SHP77 (cell line): Measurements from ENCODE around the gene C17orf114.

ENCODE experiments used
- DNase-seq, 2 experiments: peaks; one replicate each; lab custom pipeline; 2025; lab: John Stamatoyannopoulos, UW

C17orf114 gene

GRCh38 chr17:4788159-4788806 is 13.8 kb downstream of the C17orf114 start:
- DNase-seq, result no peak

- DNase-seq, result no peak
These were observed 15.6 kb downstream of the C17orf114 start for GRCh38 chr17:4786516-4786915.

GRCh38 chr17:4786106-4786511 is 16.0 kb downstream of the C17orf114 start, which contains the start of gene VMO1:
VMO1 (minus strand) TSS chr17:4786364; CDS start chr17:4786352, 12 bp downstream.
- no peak for DNase-seq

GRCh38 chr17:4785311-4786105 is 16.6 kb downstream of the C17orf114 start:
- no peak for DNase-seq

- DNase-seq, result no peak
These were observed 19.5 kb downstream of the C17orf114 start for GRCh38 chr17:4782652-4783051.

- no peak for DNase-seq
These were observed 21.7 kb downstream of the C17orf114 start for GRCh38 chr17:4780325-4780955.

- DNase-seq, result no peak
These were observed 24.0 kb downstream of the C17orf114 start for GRCh38 chr17:4777969-4778760.

- peak; percentile 36 to 72 for DNase-seq
These were observed 29.9 kb downstream of the C17orf114 start for GRCh38 chr17:4772235-4772613.

- peak in 1 of 2 experiments; percentile 48 for DNase-seq
These were observed 30.5 kb downstream of the C17orf114 start, which contains the start of gene TM4SF5 for GRCh38 chr17:4771519-4772234. TM4SF5 (plus strand) TSS chr17:4771886; CDS start chr17:4771923, 37 bp downstream.

GRCh38 chr17:4769628-4770027 is 32.5 kb downstream of the C17orf114 start:
- DNase-seq, result no peak

- no peak for DNase-seq
These were observed 33.8 kb downstream of the C17orf114 start for GRCh38 chr17:4768298-4768697.

- no peak for DNase-seq
These were observed 35.4 kb downstream of the C17orf114 start for GRCh38 chr17:4766723-4767122.

- no peak for DNase-seq
These were observed 35.9 kb downstream of the C17orf114 start for GRCh38 chr17:4766201-4766600.

- DNase-seq, result no peak
These were observed 37.5 kb downstream of the C17orf114 start for GRCh38 chr17:4764595-4764994.

- DNase-seq, result no peak
These were observed 42.3 kb downstream of the C17orf114 start for GRCh38 chr17:4759776-4760236.

GRCh38 chr17:4753392-4753791 is 48.7 kb downstream of the C17orf114 start:
- no peak for DNase-seq

GRCh38 chr17:4751932-4752331 is 50.2 kb downstream of the C17orf114 start:
- DNase-seq, result no peak
